Right lobe of liver (tissue), 6 donors: Measurements from ENCODE around the gene FIP1L1. TPM values are rescaled to one million over a fixed set of nuclear protein-coding genes. Genes with fewer than 3 reads are reported as not detected.

Experiments used
- ATAC-seq, 4 donors: fragments of 200-7000 bp; cut with Tn5 transposase; one replicate each; pipeline ENCODE4 v1.9.1; 2020; ENCODE audit warnings: mild to moderate bottlenecking in 4 of 4, moderate library complexity in 4 of 4
- DNase-seq, 3 donors: peaks; one replicate each; pipeline ENCODE4 v3.0.0-alpha.2; 2020
- H3K27ac ChIP-seq, 3 donors: fragments of 200-600 bp; one replicate each; pipeline ENCODE4 v1.8.0; 2022
- H3K27me3 ChIP-seq, 2 donors: fragments of 200-600 bp; one replicate each; pipeline ENCODE4 v1.8.0; 2022
- H3K36me3 ChIP-seq, 4 donors: fragments of 200-600 bp; sonication (generic) in 1 of 4; one replicate each; pipeline versions ENCODE4 v1.5.1 to v1.8.0; 2017 to 2022; ENCODE audit warnings: control low read depth in 1 of 4
- H3K4me1 ChIP-seq, 4 donors: fragments of 200-600 bp; sonication (generic) in 1 of 4; one replicate each; pipeline versions ENCODE4 v1.5.1 to v1.8.0; 2017 to 2022; ENCODE audit warnings: control low read depth in 1 of 4
- H3K4me3 ChIP-seq, 3 donors: fragments of 200-600 bp; one replicate each; pipeline ENCODE4 v1.8.0; 2022
- H3K9me3 ChIP-seq, 4 donors: fragments of 200-600 bp; sonication (generic) in 1 of 4; one replicate each; pipeline versions ENCODE4 v1.5.1 to v1.8.0; 2017 to 2022; ENCODE audit warnings: control low read depth in 1 of 4
- CTCF ChIP-seq, 4 donors: fragments of 200-600 bp in 3 of 4; fragments of 450-650 bp in 1 of 4; IDR thresholded peaks; one replicate each; pipeline versions ENCODE4 v1.5.1 to v1.8.0; 2016 to 2022; ENCODE audit warnings: antibody characterized with exemption in 4 of 4, mild to moderate bottlenecking in 2 of 4
- POLR2A ChIP-seq: fragments of 450-650 bp; IDR thresholded peaks from one replicate; pipeline ENCODE4 v1.6.1; 2017; ENCODE audit warnings: antibody characterized with exemption, mild to moderate bottlenecking
- WGBS: methylation state at CpG from one replicate; pipeline ENCODE4 v1.1.6; 2018; ENCODE audit warnings: low coverage, low lambda C conversion rate; ENCODE audit not compliant: insufficient coverage; ENCODE audit errors: missing lambda C conversion rate; 5-methylcytosine and 5-hydroxymethylcytosine counted together
- intact Hi-C, 2 donors: fragments of 100-400 bp; cut with DNase I; formaldehyde crosslinking; loops; one replicate each; pipeline versions ENCODE4 v1.11.2 to v1.14.1; 2022
- total RNA-seq, 6 experiments: library from RNA; depleted of rRNA in 2 of 6; stranded (reverse); fragments of >200 nt in 2 of 6; fragmentation: NEBNext Ultra II Directional in 3 of 6; extraction: Animal tissue kit (Norgen Biotek cat#: 25700) in 3 of 6; gene quantifications; one replicate each; pipeline versions ENCODE4 v1.1.0 to v1.2.4, GENCODE V29; 2016 to 2023
- donor health status: DM: no; HTN: yes; CAD: no.
- donor health status: DM: no; HTN: no; CAD: no.
- donor health status: DM: no; HTN: no; CAD: no.
- donor health status: DM: no; HTN: yes; CAD: no.
- donor health status: DM: no; HTN: yes; CAD: no.

Gene FIP1L1
- total RNA-seq, 6 experiments from 2014 or later, result 12.9 to 19.7 (median 18.9) TPM

GRCh38 chr4:53371843-53372521, 5.5 kb upstream of the FIP1L1 start:
- no peaks in the 10 kb centered on the region for H3K36me3 ChIP-seq
- DNase-seq (no peak), ATAC-seq (no peak)
- TF ChIP-seq POLR2A (no peak), CTCF (IDR thresholded peaks at IDR 0.05) (no peak)
- intact Hi-C loops, result no loop called here
- WGBS, result 74% methylated on average over 4 of the region's 4 CpGs
- H3K4me3 ChIP-seq, result no peak overlapping the region
- no peaks in the 10 kb centered on the region for H3K9me3 ChIP-seq
- no peaks in the 10 kb centered on the region for H3K27me3 ChIP-seq
- no peak overlapping the region for H3K27ac ChIP-seq
- no peaks in the 10 kb centered on the region for H3K4me1 ChIP-seq

GRCh38 chr4:53374777-53375258, 2.6 kb upstream of the FIP1L1 start:
- 76% methylated on average over 4 of the region's 4 CpGs for WGBS
- no peaks in the 10 kb centered on the region for H3K36me3 ChIP-seq
- no peaks in the 10 kb centered on the region for H3K9me3 ChIP-seq
- no peaks in the 10 kb centered on the region for H3K27me3 ChIP-seq
- DNase-seq (no peak), ATAC-seq (no peak)
- no peak overlapping the region for H3K4me3 ChIP-seq
- intact Hi-C loops, result no loop called here
- no peak overlapping the region for H3K27ac ChIP-seq
- H3K4me1 ChIP-seq, result peaks cover 0 to 10% (median 5%) of the 10 kb centered on the region in 4 donors
- TF ChIP-seq POLR2A (no peak), CTCF (IDR thresholded peaks at IDR 0.05) (no peak)

- Histone ChIP-seq H3K4me1 (peaks cover 0 to 10% (median 5%) of the 10 kb centered on the region in 4 donors), H3K36me3 (peaks cover 0 to under 1% (median 0%) of the 10 kb centered on the region in 4 donors), H3K9me3 (no peaks in the 10 kb centered on the region), H3K27me3 (no peaks in the 10 kb centered on the region), H3K4me3 (peak overlapping the region; percentile 73 to 92 (median 76)), H3K27ac (peak overlapping the region in 2 of 3 donors; percentile 75 to 81)
- TF ChIP-seq CTCF (IDR thresholded peaks at IDR 0.05), result no peak
- TF ChIP-seq POLR2A, result no peak
- intact Hi-C loops, result no loop called here
- DNase-seq (no peak), ATAC-seq (no peak)
- 29% methylated on average over 5 of the region's 5 CpGs for WGBS
These were observed 541 bp upstream of the FIP1L1 start for GRCh38 chr4:53376900-53377299.

- intact Hi-C loops, result no loop called here
- Histone ChIP-seq H3K27me3 (no peaks in the 10 kb centered on the region), H3K4me1 (peaks cover 0 to 10% (median 5%) of the 10 kb centered on the region in 4 donors), H3K9me3 (no peaks in the 10 kb centered on the region), H3K4me3 (peak overlapping the region; percentile 73 to 92 (median 76)), H3K27ac (peak overlapping the region; percentile 55 to 81 (median 75)), H3K36me3 (peaks cover 0 to 5% (median 0%) of the 10 kb centered on the region in 4 donors)
- under 1% methylated on average over 10 of the region's 10 CpGs for whole genome bisulfite sequencing
- TF ChIP-seq POLR2A (no peak), CTCF (IDR thresholded peaks at IDR 0.05) (no peak)
- DNase-seq (no peak), ATAC-seq (no peak)
These were observed 686 bp downstream of the FIP1L1 start for GRCh38 chr4:53378171-53378482.
